MM.1S (cell line): ENCODE data around the gene DNAJC3.

Experiments used
- CTCF ChIP-seq: fragments of 300-600 bp; sonication (generic); IDR thresholded peaks from 2 replicates; pipeline ENCODE4 v1.5.1; 2016; ENCODE audit warnings: antibody characterized with exemption, low read length, mixed read lengths
- EZH2 ChIP-seq: fragments of 300-600 bp; sonication (generic); optimal IDR thresholded peaks from 2 replicates; pipeline ENCODE3; 2017; ENCODE audit warnings: low read depth, mild to moderate bottlenecking, antibody characterized with exemption, low read length, mixed read lengths

- no peak for TF ChIP-seq CTCF
- no peak for TF ChIP-seq EZH2
Measured at GRCh38 chr13:95677564-95678266, 776 bp downstream of the DNAJC3 start.
